ENCODE results near the gene PPP3R1. TPM values are rescaled to one million over a fixed set of nuclear protein-coding genes. Genes with fewer than 3 reads are reported as not detected.

Gene PPP3R1
- total and polyA plus RNA-seq, 9 of the 15 experiments (the other 6 are each of a cell fraction or from before 2014, with no cell fraction given), result 3.7 to 70.0 (median 24.8) TPM

- no peak for TF ChIP-seq RREB1 (CRISPR knock-in tag; IDR thresholded peaks at IDR 0.05)
- no peak for TF ChIP-seq ESRRB (CRISPR knock-in tag; IDR thresholded peaks at IDR 0.05; ENCODE audit: borderline replicate concordance)
- TF ChIP-seq DLX4 (CRISPR knock-in tag; IDR thresholded peaks at IDR 0.05), result no peak
- no peak for TF ChIP-seq CBX5 (IDR thresholded peaks at IDR 0.05; ENCODE audit: borderline replicate concordance, low read depth)
- TF ChIP-seq HMGXB4 (CRISPR knock-in tag; IDR thresholded peaks at IDR 0.05), result no peak
- TF ChIP-seq GTF2B (IDR thresholded peaks at IDR 0.05; ENCODE audit: extremely low read depth, insufficient read length), result no peak
- TF ChIP-seq RFX1 (IDR thresholded peaks at IDR 0.05), result no peak
- TF ChIP-seq BRF2 (IDR thresholded peaks at IDR 0.05; ENCODE audit: borderline replicate concordance, insufficient read depth, insufficient read length), result no peak
- 0 out of 6 replicates have a peak, but pooled peaks of 1 of the 3 experiments have one; percentile 32 for TF ChIP-seq ZBTB11 (CRISPR knock-in tag; IDR thresholded peaks at IDR 0.05)
- no peak for TF ChIP-seq ATF1 (CRISPR knock-in tag; IDR thresholded peaks at IDR 0.05)
- 0 out of 2 replicates have a peak, but pooled peaks have one; percentile 36 for TF ChIP-seq ATF1 (tag; IDR thresholded peaks at IDR 0.05)
- TF ChIP-seq DDX20 (tag; IDR thresholded peaks at IDR 0.05; ENCODE audit: low read depth), result no peak
These were observed 35.5 kb upstream of the PPP3R1 start (continued) for GRCh38 chr2:68287580-68288441.

Data from K562 (cell line).